ENCODE data around the gene SHC3. TPM values are rescaled to one million over a fixed set of nuclear protein-coding genes. Genes with fewer than 3 reads are reported as not detected.

The SHC3 gene
- total and polyA plus RNA-seq, 2 donors (not counting 3 experiments of a cell fraction or from before 2014, with no cell fraction given), result 1.0 to 2.0 TPM

DNA sequence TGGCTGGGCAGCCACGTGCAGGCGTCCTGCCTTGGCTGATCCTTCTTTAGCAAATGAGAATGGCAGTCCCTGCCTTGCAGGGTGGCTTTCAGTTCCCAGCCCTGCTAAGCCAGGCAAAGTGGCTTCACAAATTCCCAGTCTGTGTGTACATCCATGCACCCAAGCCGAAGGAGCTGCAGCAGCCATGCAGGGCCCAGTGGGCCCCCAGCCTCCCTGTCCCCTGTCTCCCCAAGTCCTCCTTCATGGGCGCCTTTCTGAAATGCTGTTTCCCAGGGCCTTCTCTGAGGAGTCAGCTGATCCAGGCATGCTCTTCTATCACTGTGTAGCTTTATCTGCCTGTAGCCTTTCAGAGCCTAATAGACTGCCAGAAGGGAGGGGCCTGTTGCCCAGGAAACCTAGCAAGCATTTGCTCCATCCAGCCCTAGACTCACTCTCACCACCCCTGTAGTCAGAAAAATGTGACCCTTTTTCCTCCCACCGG, 47.4 kb upstream of the SHC3 start:
- Histone ChIP-seq H3K36me3 (ENCODE audit: control insufficient read depth in 2 of 2, extremely low read depth in 1 of 2, insufficient read depth in 2 of 2, low read length in 2 of 2) (no peaks in the 10 kb centered on the region), H3K79me2 (ENCODE audit: control insufficient read depth, insufficient read depth, low read length) (no peaks in the 10 kb centered on the region), H3K27me3 (ENCODE audit: control insufficient read depth in 2 of 2, insufficient read depth in 2 of 2, low read length in 2 of 2) (peaks cover 0 to 4% of the 10 kb centered on the region in 2 experiments), H3K4me3 (replicated peaks in 1 of 3; ENCODE audit: insufficient read depth in 1 of 3, low read depth in 1 of 3, low read length in 3 of 3) (no peak overlapping the region), H3K4me1 (ENCODE audit: control insufficient read depth, extremely low read depth, insufficient read depth, low read length) (no peaks in the 10 kb centered on the region), H3K27ac (ENCODE audit: insufficient read depth, low read depth, low read length) (no peak overlapping the region), H3K9ac (replicated peaks; ENCODE audit: extremely low read depth, insufficient read depth, low read length) (no peak overlapping the region), H3K9me3 (replicated peaks; ENCODE audit: control insufficient read depth, insufficient read depth, low read length) (no peaks in the 10 kb centered on the region), H3K9me1 (replicated peaks; ENCODE audit: control insufficient read depth, extremely low read depth, insufficient read depth, low read length) (no peaks in the 10 kb centered on the region), H2AFZ (ENCODE audit: low read depth, low read length) (no peak overlapping the region), H3K4me2 (ENCODE audit: insufficient read depth, low read length) (no peak overlapping the region), H4K20me1 (replicated peaks; ENCODE audit: control insufficient read depth, extremely low read depth, insufficient read depth, low read length) (no peaks in the 10 kb centered on the region)
- no peak for TF ChIP-seq JUN (IDR thresholded peaks at IDR 0.05; ENCODE audit: borderline replicate concordance, insufficient read depth, insufficient read length, low read depth)
- TF ChIP-seq FOS (IDR thresholded peaks at IDR 0.05; ENCODE audit: borderline replicate concordance, insufficient read depth, low read length), result no peak
- no peak for TF ChIP-seq MAX (IDR thresholded peaks at IDR 0.05; ENCODE audit: insufficient read depth, insufficient read length)
- TF ChIP-seq MYC (IDR thresholded peaks at IDR 0.05; ENCODE audit: low read depth, low read length), result no peak
- no peak for TF ChIP-seq POLR2AphosphoS5 (IDR thresholded peaks at IDR 0.05; ENCODE audit: insufficient read depth, low read depth, low read length)
- TF ChIP-seq GATA2 (IDR thresholded peaks at IDR 0.05; ENCODE audit: insufficient read depth, insufficient read length, low read depth, low read length), result no peak
- TF ChIP-seq CTCF (IDR thresholded peaks at IDR 0.05; ENCODE audit: extremely low read depth in 1 of 2, insufficient read depth in 1 of 2, low read depth in 1 of 2, low read length in 2 of 2), result no peak
- TF ChIP-seq POLR2A (IDR thresholded peaks at IDR 0.05; ENCODE audit: low read depth, low read length), result no peak
- no peak for TF ChIP-seq EZH2 (IDR thresholded peaks at IDR 0.05; ENCODE audit: borderline replicate concordance, low read depth, low read length, severe bottlenecking)
- FAIRE-seq (no peak), DNase-seq (ENCODE audit: low read depth, low spot score) (no peak)
- dilution Hi-C loops (cut with MboI; ENCODE audit: extremely low pct_ligation_motif_present, low sequenced_read_pairs) (no loop called here), intact Hi-C loops (cut with micrococcal nuclease) (no loop called here)
- no TSS peak for BruUV-seq (replicated peaks)
- ChIA-PET POLR2A (no interaction called here), CTCF (no interaction called here)
